ENCODE results near the gene PRDM1.
"Not testable (repeated sequence)": the region's sequence is repeated elsewhere in the genome, so short reads cannot be mapped to it uniquely, and the experiment has no call there.

PRDM1 gene

DNA sequence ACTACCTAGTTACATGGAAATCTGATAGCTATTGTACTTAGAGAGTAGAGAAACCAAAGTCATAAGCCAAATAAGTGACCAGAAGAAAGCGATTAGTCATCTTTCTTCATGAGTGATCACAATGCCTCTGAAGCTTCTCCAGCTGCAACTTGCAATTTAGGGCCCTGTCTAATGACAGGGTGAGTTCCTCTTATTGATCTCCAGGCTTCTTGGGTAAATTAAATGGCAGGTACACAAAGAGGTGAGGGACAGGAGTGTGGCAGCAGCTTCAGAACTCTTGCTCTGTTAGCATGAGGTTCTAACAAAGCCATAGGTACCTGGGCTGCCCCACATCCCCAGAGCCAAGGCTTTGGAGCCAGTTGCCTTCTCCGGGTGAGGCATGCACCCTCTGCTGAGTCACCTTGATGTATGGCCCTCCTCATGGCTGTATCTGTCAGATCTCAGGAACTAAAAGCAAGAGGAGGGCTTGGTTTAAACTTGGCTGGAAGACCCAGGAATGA lies 60.8 kb downstream of the PRDM1 start:
- DNase-seq (ENCODE audit: extremely low read depth, low read depth) = no peak
- no peak overlapping the region for H3K4me3 ChIP-seq (replicated peaks; ENCODE audit: low read depth, low read length)
- TF ChIP-seq, protein P1, sequence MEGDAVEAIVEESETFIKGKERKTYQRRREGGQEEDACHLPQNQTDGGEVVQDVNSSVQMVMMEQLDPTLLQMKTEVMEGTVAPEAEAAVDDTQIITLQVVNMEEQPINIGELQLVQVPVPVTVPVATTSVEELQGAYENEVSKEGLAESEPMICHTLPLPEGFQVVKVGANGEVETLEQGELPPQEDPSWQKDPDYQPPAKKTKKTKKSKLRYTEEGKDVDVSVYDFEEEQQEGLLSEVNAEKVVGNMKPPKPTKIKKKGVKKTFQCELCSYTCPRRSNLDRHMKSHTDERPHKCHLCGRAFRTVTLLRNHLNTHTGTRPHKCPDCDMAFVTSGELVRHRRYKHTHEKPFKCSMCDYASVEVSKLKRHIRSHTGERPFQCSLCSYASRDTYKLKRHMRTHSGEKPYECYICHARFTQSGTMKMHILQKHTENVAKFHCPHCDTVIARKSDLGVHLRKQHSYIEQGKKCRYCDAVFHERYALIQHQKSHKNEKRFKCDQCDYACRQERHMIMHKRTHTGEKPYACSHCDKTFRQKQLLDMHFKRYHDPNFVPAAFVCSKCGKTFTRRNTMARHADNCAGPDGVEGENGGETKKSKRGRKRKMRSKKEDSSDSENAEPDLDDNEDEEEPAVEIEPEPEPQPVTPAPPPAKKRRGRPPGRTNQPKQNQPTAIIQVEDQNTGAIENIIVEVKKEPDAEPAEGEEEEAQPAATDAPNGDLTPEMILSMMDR (IDR thresholded peaks at IDR 0.05; ENCODE audit: low read depth, low read length, missing control alignments) = no peak

DNA sequence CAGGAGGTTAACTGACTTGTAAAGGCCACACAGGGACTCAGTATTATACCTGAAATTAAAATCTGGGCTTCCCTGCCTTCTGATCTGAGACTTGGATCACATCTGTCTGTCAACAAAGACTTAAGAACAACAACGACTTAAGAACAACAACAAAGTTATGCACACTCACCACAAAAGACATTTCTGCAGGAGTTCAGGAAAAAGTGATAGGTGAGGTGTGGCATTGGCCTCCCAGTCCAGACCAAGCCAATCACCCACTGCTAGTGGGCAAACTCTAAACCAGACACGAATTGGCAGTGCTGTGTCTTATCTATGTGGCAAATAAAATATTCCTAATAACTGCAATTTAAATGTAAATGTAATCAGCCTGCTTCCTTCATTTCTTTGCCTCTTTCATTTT lies 61.3 kb downstream of the PRDM1 start:
- H3K4me3 ChIP-seq (replicated peaks; ENCODE audit: low read depth, low read length) = no peak overlapping the region
- TF ChIP-seq, protein P1 (IDR thresholded peaks at IDR 0.05; ENCODE audit: low read depth, low read length, missing control alignments) = no peak
- no peak for DNase-seq (ENCODE audit: extremely low read depth, low read depth)

DNA sequence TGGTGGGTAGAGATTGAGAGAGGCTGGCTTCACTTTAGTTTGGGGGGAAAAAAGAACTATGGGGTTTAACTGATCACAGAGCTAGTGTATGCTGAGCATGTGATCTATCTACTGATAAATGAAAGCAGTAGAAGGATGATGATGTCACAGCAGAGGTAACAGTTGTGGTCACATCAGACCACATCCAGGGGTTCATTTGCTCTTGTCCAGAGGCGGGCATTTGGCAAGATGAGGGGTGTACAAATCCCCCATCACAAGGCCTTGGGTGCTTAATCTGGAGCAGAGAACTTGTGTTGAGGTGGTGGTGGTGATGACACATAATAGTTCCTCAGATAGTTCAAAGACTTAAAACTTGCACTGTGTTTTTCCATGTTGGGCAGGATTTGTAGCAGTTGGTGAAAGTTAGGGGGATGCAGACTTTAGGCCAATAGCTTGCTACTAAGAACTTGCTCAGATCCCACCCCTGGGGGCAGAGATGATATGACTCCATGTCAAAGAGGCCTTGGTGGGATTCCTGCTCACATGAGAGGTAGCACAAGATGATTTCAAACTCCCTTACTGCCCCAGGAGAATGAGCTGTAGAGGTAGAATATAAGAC lies 63.4 kb downstream of the PRDM1 start:
- no peak for DNase-seq (ENCODE audit: extremely low read depth, low read depth)
- no peak overlapping the region for H3K4me3 ChIP-seq (replicated peaks; ENCODE audit: low read depth, low read length)
- TF ChIP-seq, protein P1 (IDR thresholded peaks at IDR 0.05; ENCODE audit: low read depth, low read length, missing control alignments) = no peak

DNA sequence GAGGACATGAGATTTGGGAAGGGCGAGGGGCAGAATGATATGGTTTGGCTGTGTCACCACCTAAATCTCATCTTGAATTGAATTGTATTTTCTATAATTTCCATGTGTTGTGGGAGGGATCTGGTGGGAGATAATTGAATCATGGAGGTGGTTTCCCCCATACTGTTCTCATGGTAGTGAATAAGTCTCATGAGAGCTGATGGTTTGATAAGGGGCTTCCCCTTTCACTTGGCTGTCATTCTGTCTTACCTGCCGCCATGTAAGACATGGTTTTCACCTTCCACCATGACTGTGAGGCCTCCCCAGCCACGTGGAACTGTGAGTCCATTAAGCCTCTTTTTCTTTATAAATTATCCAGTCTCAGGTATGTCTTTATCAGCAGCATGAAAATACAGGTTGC lies 66.3 kb downstream of the PRDM1 start:
- not testable (repeated sequence) for H3K4me3 ChIP-seq (replicated peaks; ENCODE audit: low read depth, low read length); DNase-seq (ENCODE audit: extremely low read depth, low read depth)

DNA sequence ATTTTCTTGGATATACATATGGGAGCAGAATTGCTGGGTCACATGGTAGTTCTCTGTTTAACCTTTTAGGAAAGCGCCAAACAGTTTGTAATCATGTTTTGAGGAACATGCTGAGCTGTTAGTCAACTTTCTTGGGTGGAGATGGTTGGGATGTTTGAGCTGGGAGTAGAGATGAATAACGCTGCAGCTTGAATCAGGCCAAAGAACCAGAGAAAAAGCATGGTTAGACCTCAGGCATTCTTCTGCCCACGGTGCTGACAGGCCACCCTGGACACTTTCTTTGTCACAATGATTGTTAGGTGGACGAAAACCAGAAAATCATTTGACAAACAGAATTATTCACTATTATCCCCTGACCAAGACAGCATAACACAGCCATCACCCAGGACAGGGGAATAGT lies 66.8 kb downstream of the PRDM1 start:
- TF ChIP-seq, protein P1 (IDR thresholded peaks at IDR 0.05; ENCODE audit: low read depth, low read length, missing control alignments) = no peak
- no peak for DNase-seq (ENCODE audit: extremely low read depth, low read depth)
- H3K4me3 ChIP-seq (replicated peaks; ENCODE audit: low read depth, low read length) = no peak overlapping the region

DNA sequence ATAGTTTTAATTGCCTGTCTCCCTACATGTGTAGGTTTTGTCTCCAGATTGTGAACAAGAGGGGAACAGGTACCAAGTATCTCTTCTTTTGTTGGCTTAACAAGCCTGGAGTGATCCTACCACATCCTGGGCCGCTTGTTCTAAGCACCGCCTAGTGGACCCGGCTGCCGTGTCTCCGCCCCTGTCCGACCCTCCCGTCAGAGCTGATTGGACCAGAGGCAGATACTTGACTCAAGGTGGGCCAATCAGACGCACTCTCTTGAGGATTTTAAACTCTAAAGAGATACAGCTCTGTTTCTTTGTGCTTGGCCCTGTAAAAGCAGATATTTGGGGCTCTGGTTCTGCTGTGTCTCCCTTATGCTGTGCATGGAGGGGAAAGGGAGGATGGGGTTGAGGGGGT lies 68.2 kb downstream of the PRDM1 start:
- DNase-seq (ENCODE audit: extremely low read depth, low read depth) = no peak

DNA sequence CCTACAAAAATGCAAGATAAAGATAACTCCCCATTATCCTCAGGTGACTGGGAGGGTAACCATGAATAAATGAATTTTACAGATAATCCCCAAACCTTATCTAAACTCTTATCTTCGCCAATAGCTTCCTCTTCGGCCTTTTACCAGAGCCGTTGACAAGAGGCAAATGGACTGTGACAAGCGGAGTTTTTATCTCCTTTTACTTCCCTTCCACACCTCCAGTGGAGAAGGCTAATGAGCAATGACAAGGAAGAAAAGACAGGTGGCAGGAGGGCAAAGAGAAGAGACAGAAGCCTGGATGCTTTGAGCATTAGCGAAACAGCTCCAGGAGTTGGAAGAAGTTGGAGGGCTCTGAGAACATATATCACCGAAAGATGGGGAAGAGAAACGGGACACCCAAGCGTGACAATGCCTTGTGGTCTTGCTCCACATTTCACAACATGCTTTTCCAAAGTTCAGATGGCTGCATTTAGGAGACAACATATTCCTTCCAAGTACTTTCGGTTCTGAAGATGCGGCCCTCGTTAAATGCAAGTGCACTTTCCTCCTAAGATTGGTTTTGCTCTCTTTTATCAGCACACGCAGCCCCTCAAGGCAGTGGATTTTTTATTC lies 69.2 kb downstream of the PRDM1 start:
- H3K4me3 ChIP-seq (replicated peaks; ENCODE audit: low read depth, low read length) = no peak overlapping the region
- TF ChIP-seq, protein P1 (IDR thresholded peaks at IDR 0.05; ENCODE audit: low read depth, low read length, missing control alignments) = no peak
- no peak for DNase-seq (ENCODE audit: extremely low read depth, low read depth)

More for the DNA sequence above, 68.2 kb downstream of the PRDM1 start:
- H3K4me3 ChIP-seq (replicated peaks; ENCODE audit: low read depth, low read length) = no peak overlapping the region
- TF ChIP-seq, protein P1 (IDR thresholded peaks at IDR 0.05; ENCODE audit: low read depth, low read length, missing control alignments) = no peak

Measured in HFF-Myc (cell line).